NCI-H1105 treated with DMSO at 0.1 percent for 48 hours (cell line): ENCODE data around the gene COL18A1.
"Not testable (repeated sequence)": the region's sequence is repeated elsewhere in the genome, so short reads cannot be mapped to it uniquely, and the experiment has no call there.

ENCODE experiments used
- DNase-seq: peaks from one replicate; lab custom pipeline; 2025; lab: John Stamatoyannopoulos, UW

Gene COL18A1

DNA sequence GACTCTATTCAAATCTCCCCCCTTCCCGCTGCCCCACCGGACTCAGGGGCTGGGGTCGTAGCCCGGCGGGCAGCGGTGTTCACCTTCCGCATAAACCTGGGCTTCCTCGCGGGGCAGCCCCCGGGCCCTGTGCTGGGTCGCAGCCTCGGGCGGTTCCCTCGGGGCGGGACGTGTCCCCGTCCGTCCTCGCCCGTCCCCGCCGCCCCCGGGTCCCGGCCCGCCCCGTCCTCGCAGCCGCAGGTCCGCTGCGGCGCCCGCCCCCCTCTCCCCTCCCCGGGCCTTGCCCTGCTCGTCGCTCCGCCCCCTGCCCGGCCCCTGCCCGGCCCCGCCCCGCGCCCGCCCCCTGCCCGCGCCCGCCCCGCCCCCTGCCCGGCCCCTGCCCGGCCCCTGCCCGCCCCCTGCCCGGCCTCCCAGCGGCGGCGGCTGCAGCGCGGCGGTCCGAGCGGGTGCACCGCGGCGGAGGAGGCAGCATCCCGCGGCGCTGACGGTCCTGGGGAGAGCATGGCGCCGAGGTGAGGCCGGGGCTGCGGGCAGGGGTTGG is at the start of gene COL18A1:
COL18A1 (plus strand) TSS at position 436 of the 541 bp plus-strand sequence; CDS start at position 502, 66 bp downstream.
- peak; percentile 42 for DNase-seq

- DNase-seq = no peak
These were observed 49.4 kb upstream of the COL18A1 start for GRCh38 chr21:45355573-45355972.

GRCh38 chr21:45356251-45356650 is 48.7 kb upstream of the COL18A1 start:
- DNase-seq = no peak

DNA sequence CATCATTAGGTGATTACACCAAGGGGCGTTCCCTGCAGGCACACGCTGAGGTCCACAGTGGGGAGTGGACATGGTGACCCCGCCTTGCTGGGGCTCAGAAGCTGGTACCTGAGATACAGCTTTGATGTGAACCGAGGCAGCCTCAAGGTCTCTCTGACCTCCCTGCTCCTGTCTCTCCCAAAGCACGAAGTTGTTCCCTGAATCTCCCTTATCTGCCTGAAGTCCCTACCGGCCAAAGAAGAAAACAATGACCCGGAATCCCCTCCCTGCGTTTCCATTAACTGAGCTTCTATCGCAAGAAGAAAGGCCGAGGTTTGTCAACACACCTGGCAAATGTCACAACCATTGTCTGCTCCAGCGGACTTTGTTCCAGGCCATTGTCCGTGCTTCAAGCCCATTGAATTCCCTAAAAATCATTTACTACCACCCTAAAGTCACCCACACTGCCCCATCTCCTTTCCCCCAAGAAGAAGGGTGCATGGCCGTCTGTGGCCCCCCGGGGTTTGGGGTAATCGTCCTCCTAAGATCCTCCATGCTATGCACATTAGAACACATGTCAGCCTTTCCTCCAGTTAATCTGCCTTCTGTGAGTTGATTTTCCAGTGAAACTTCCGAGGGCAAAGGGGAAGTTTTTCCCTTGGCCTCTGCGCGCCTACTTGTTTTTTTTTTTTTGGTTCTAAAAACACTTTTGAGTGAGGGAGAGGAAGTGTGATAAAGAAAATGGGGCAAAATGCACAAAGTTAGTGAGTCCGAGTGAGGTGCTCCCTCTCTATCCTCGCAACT is 48.1 kb upstream of the COL18A1 start:
- no peak for DNase-seq

DNA sequence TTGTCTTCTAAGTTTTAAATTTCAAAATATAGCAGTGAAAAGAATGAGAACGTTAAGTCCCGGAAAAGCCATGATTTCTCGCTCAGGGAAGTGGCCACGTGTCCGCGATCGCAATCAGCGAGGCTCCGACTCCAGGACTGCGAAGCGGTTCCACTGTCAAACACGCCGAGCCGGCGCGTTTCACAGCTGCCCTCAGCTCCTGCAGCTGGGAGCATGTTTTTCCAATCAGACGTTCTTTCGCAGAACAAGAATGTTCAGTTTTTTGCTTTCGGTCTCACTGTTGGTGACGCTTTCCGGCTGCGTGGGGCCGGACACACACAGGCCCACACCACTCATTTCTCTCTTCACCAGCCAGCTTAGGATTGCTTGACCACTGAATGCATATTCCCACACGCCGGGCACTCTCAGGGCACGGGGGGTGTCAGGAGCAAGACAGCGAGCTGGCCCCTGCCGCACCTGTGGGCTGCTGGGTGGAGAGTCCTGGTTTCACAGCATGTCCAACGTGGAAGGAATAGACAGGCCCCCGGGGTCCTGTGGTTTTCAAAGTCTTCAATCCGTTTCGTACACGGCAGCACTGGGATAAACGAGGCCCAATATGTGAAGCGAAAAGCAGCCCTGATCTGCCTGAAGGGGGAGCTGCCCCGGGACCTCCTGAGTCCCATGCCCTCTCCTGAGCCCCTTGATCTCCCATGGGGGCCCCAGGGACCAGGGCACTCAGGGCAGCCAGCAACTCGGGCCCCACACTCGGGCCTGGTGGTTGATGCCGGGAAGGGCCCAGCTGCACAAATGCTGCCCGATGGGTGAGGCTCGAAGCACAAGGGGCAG is 47.3 kb upstream of the COL18A1 start:
- no peak for DNase-seq

GRCh38 chr21:45358261-45358670 is 46.7 kb upstream of the COL18A1 start:
- no peak for DNase-seq

GRCh38 chr21:45358711-45359310 is 46.2 kb upstream of the COL18A1 start:
- DNase-seq = no peak

GRCh38 chr21:45359451-45360217 is 45.3 kb upstream of the COL18A1 start:
- DNase-seq = no peak

DNA sequence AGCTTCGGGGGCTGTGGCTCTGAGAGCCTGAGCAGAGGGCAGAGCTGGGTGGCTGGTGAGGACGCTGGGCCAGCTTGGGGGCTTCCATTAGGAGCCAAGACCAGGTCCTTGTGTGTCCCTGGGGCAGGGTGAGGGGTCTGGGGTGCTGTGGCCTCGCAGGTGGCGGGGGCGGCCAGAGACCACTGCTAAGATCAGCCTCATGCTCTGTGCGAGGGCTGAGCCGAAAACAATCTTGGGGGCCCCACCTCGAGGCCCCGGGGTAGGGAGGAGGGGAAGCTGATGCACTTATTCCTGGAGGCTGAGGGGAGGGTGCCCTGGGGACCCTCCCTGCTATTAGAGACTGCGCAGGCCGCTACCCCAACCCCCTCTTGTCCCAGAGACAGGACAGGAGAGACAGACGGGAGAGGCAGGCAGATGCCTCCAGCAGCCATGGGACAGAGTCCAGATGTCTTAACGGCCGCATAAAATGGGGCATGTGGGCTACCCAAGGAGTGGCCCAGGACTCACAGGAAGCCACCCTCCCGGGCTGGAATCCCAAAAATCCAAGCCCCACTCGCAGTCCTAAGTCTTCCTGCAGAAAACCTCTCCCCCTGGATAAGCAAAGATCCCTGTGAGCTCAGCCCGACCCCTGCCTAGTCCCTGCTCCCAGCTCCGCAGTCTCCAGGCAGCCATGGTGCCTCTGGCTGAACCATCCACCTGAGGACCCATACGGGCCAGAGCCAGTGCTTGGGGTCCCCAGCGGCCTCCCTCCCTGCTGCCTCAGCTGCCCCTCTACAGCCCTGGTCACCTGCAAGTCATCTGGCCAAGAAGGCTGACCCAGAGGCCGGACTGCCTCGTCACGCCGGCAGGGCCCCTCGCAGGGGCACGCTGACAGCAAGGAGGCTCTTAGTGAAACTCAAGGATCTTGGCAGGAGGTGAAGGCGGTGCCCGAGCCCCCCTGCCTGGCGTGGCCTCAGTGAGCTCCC is 43.6 kb upstream of the COL18A1 start:
- no peak for DNase-seq

DNA sequence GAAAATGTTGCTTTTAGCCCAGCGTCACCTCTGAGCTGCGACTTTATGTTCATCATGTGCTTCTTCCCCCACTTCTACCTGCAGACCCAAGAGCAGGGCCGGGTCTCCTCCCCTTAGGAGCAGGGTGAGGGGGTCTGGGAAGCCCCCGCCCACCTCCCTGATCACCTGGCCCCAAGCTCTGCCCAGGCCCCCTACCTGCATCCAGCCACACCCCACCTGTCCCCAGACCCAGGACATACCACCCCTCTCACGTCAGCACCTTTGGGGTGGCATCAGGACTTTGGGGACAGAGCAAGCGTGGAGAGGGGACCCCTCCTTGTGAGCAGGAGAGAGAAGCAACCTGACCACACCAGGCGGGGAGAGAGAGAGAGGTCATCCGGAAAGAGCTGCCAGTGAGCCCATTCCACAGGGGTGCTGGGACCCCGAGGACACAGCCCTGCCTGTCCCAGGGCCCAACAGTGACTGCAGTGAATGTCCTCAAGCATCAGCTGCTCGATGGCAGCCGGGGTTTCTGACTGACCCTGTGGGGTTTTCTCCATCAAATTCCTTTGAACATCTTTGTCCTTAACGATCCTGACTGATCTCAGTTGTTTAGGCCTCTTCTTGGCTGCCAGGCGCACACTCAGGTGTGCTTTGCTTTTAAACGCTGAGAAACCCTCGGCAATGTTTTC is 42.8 kb upstream of the COL18A1 start:
- no peak for DNase-seq

DNA sequence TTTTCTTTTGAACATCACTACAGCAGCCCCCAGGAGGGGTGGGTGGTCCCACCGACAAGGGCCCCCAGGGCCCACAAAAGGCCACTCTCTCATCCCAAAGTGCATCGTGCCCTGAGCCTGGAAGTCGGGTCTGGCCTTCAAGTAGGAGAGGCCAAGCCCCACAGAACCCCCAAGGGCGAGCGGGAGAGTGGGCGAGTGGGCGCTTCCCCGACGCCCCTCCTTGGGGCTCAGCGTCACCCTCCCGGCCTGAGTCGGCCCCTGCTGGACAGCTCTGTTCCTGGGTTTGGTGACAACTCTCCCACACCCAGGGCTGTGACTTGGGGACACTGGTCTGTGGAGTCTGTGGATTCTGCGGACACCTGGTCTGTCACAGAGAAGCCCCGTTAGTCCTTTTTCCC is 42.2 kb upstream of the COL18A1 start:
- DNase-seq = no peak

- not testable (repeated sequence) for DNase-seq
These were observed 41.7 kb upstream of the COL18A1 start for GRCh38 chr21:45363272-45363671.

DNA sequence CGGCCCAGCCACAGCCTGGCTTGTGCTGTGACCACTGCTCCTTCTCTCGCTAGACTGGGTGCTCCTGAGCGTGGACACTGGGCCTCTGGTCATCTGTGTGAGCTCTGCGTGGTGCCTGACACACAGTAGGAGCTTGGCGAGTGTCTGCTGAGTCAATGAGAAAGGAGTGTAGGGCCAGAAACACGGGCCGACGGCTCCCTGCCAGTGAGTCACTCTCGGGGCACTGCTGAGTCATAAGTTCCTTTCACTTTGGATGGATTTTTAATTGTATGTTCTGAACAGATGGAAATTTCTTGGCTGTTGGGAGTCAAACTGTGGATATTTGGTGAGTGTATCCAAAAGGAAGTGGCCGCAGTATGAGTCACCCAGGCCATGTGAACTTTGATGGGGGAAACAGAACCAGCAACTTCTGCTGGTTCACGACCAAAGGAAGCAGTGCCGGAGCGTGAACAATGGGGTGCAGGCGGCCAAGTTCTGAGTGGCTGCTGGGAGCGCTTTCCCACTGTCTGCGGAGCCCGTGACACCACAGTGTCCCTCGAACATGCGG is 41.0 kb upstream of the COL18A1 start:
- no peak for DNase-seq

DNA sequence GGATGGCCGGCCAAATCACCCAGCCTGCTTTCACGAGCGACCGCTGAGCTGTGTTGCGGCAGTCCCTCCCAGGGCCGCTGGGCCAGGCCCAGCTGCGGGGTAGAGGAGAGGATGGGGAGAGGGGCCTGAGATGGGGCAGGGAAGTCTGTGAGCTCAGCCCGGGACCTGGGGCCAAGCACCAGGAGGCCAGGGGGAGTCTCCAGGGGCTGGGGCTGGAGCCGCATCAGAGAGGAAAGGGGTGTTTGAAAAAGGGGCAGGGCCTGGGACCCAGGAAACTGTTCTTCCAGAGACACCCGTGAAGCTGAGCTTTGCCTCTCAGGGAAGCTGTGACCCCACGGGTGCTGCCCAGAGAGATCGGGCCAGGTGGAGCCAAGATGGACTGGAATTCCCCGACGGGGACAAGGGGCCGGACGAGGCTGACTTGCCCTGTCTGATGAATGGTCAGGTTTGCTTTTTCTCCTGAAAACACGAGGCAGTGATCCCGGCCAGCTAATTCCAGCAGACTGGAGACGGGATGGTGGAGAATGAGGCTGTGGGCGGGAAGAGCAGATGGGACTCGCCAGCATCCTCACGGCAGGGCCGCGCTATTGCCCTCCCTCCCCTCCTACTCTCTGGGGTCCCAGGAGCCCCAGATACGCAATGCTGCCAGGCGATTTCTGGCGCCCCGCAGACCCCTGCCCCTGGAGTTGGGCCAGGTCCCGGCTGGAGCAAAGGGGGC is 40.3 kb upstream of the COL18A1 start:
- DNase-seq = no peak

GRCh38 chr21:45365186-45365607 is 39.8 kb upstream of the COL18A1 start:
- DNase-seq = no peak

GRCh38 chr21:45365608-45366241 is 39.2 kb upstream of the COL18A1 start:
- no peak for DNase-seq

GRCh38 chr21:45366476-45366875 is 38.5 kb upstream of the COL18A1 start:
- DNase-seq = no peak

- no peak for DNase-seq
These were observed 38.0 kb upstream of the COL18A1 start for GRCh38 chr21:45366931-45367401.
